Activated CD4-positive, alpha-beta T cell treated with anti-CD3 and anti-CD28 coated beads, Interleukin-2, amount 10 ng/mL, durations not matched to agents 7 days and 5 days (primary cell): ENCODE measurements around the gene KRTAP4-1. TPM values are rescaled to one million over a fixed set of nuclear protein-coding genes. Genes with fewer than 3 reads are reported as not detected.

Experiments
- total RNA-seq, 2 experiments: library from RNA; stranded (reverse); gene quantifications; one replicate each; pipeline ENCODE4 v1.2.3, GENCODE V29; 2021

KRTAP4-1 gene
- total RNA-seq, 2 experiments from 2014 or later = not detected

Other genes starting within 250 kb of the KRTAP4-1 start
- not detected for gene KRT23, start 247.3 kb downstream of the KRTAP4-1 start, total RNA-seq
- not detected for gene KRT39, start 218.0 kb downstream of the KRTAP4-1 start, total RNA-seq
- not detected for gene KRT40, start 200.6 kb downstream of the KRTAP4-1 start, total RNA-seq
- not detected for gene KRTAP3-3, start 190.7 kb downstream of the KRTAP4-1 start, total RNA-seq
- not detected for gene KRTAP3-2, start 185.0 kb downstream of the KRTAP4-1 start, total RNA-seq
- not detected for gene KRTAP3-1, start 175.8 kb downstream of the KRTAP4-1 start, total RNA-seq
- gene KRTAP1-5, start 157.7 kb downstream of the KRTAP4-1 start, total RNA-seq = not detected
- gene KRTAP1-4, start 154.7 kb downstream of the KRTAP4-1 start, total RNA-seq = not detected
- not detected for gene KRTAP1-3, start 150.0 kb downstream of the KRTAP4-1 start, total RNA-seq
- gene KRTAP1-1, start 143.5 kb downstream of the KRTAP4-1 start, total RNA-seq = not detected
- gene KRTAP2-1, start 137.6 kb downstream of the KRTAP4-1 start, total RNA-seq = not detected
- not detected for gene KRTAP2-2, start 129.7 kb downstream of the KRTAP4-1 start, total RNA-seq
- not detected for gene KRTAP2-3, start 124.8 kb downstream of the KRTAP4-1 start, total RNA-seq
- not detected for gene KRTAP2-4, start 119.0 kb downstream of the KRTAP4-1 start, total RNA-seq
- not detected for gene KRTAP4-7, start 100.8 kb downstream of the KRTAP4-1 start, total RNA-seq
- not detected for gene KRTAP4-8, start 86.8 kb downstream of the KRTAP4-1 start, total RNA-seq
- not detected for gene KRTAP4-16, start 82.7 kb downstream of the KRTAP4-1 start, total RNA-seq
- gene KRTAP4-9, start 79.5 kb downstream of the KRTAP4-1 start, total RNA-seq = not detected
- not detected for gene KRTAP4-11, start 66.5 kb downstream of the KRTAP4-1 start, total RNA-seq
- not detected for gene KRTAP4-12, start 60.7 kb downstream of the KRTAP4-1 start, total RNA-seq
- gene KRTAP4-6, start 44.4 kb downstream of the KRTAP4-1 start, total RNA-seq = not detected
- not detected for gene KRTAP4-5, start 35.1 kb downstream of the KRTAP4-1 start, total RNA-seq
- not detected for gene KRTAP4-4, start 24.2 kb downstream of the KRTAP4-1 start, total RNA-seq
- not detected for gene KRTAP4-3, start 16.7 kb downstream of the KRTAP4-1 start, total RNA-seq
- gene KRTAP4-2, start 6.7 kb downstream of the KRTAP4-1 start, total RNA-seq = not detected
- gene KRTAP9-1, start 5.0 kb upstream of the KRTAP4-1 start, total RNA-seq = not detected
- not detected for gene KRTAP9-2, start 41.7 kb upstream of the KRTAP4-1 start, total RNA-seq
- not detected for gene KRTAP9-3, start 47.5 kb upstream of the KRTAP4-1 start, total RNA-seq
- gene KRTAP9-8, start 53.1 kb upstream of the KRTAP4-1 start, total RNA-seq = not detected
- not detected for gene KRTAP9-4, start 64.8 kb upstream of the KRTAP4-1 start, total RNA-seq
- not detected for gene KRTAP9-9, start 70.5 kb upstream of the KRTAP4-1 start, total RNA-seq
- gene KRTAP9-6, start 80.5 kb upstream of the KRTAP4-1 start, total RNA-seq = not detected
- not detected for gene KRTAP9-7, start 90.8 kb upstream of the KRTAP4-1 start, total RNA-seq
- gene KRTAP29-1, start 117.9 kb upstream of the KRTAP4-1 start, total RNA-seq = not detected
- under 1 TPM in 1 of 2 experiments, not detected in 1; 0.12 TPM for gene KRTAP16-1, start 124.4 kb upstream of the KRTAP4-1 start, total RNA-seq
- gene KRTAP17-1, start 130.8 kb upstream of the KRTAP4-1 start, total RNA-seq = not detected
- not detected for gene KRT33A, start 165.9 kb upstream of the KRTAP4-1 start, total RNA-seq
- not detected for gene KRT33B, start 184.9 kb upstream of the KRTAP4-1 start, total RNA-seq
- not detected for gene KRT34, start 197.4 kb upstream of the KRTAP4-1 start, total RNA-seq
- gene KRT31, start 212.7 kb upstream of the KRTAP4-1 start, total RNA-seq = not detected
- not detected for gene KRT37, start 239.7 kb upstream of the KRTAP4-1 start, total RNA-seq